Stimulated activated memory B cell treated with anti-CD40 and anti-IgM and Interleukin-4, amounts not matched to agents 10 μg/mL and 1 μg/mL and 100 μg/mL, for 72 hours (primary cell): ENCODE data around the gene MYO15B.

ENCODE experiments used
- ATAC-seq: fragments of 150-1000 bp; cut with Tn5 transposase; 2 replicates; pipeline ENCODE4 v1.10.0; 2021
- H3K27ac Mint-ChIP-seq: one replicate; pipeline ENCODE4 v1.8.0; 2022; ENCODE audit warnings: mild to moderate bottlenecking, mixed read lengths
- H3K27me3 Mint-ChIP-seq: one replicate; pipeline ENCODE4 v1.8.0; 2022; ENCODE audit warnings: mixed read lengths
- H3K36me3 Mint-ChIP-seq: one replicate; pipeline ENCODE4 v1.8.0; 2022; ENCODE audit warnings: mixed read lengths
- H3K4me1 Mint-ChIP-seq: one replicate; pipeline ENCODE4 v1.8.0; 2022; ENCODE audit warnings: mixed read lengths
- H3K4me3 Mint-ChIP-seq: one replicate; pipeline ENCODE4 v1.8.0; 2022; ENCODE audit warnings: mild to moderate bottlenecking, moderate library complexity, mixed read lengths
- H3K9me3 Mint-ChIP-seq: one replicate; pipeline ENCODE4 v1.8.0; 2022; ENCODE audit warnings: mixed read lengths

Gene MYO15B

GRCh38 chr17:75658237-75658636 is 70.6 kb downstream of the MYO15B start:
- ATAC-seq: no peak
- H3K27me3 Mint-ChIP-seq: no peaks in the 10 kb centered on the region
- H3K4me3 Mint-ChIP-seq: no peak overlapping the region
- H3K9me3 Mint-ChIP-seq: no peaks in the 10 kb centered on the region
- peaks cover 11% of the 10 kb centered on the region for H3K4me1 Mint-ChIP-seq
- peaks cover 22% of the 10 kb centered on the region for H3K36me3 Mint-ChIP-seq
- no peak overlapping the region for H3K27ac Mint-ChIP-seq

GRCh38 chr17:75661531-75661930 is 73.9 kb downstream of the MYO15B start:
- H3K27ac Mint-ChIP-seq: no peak overlapping the region
- no peaks in the 10 kb centered on the region for H3K9me3 Mint-ChIP-seq
- H3K27me3 Mint-ChIP-seq: no peaks in the 10 kb centered on the region
- peaks cover 13% of the 10 kb centered on the region for H3K36me3 Mint-ChIP-seq
- no peak for ATAC-seq
- no peak overlapping the region for H3K4me3 Mint-ChIP-seq
- peaks cover 28% of the 10 kb centered on the region for H3K4me1 Mint-ChIP-seq

GRCh38 chr17:75662511-75662910 is 74.9 kb downstream of the MYO15B start:
- H3K4me1 Mint-ChIP-seq: peaks cover 28% of the 10 kb centered on the region
- no peaks in the 10 kb centered on the region for H3K9me3 Mint-ChIP-seq
- H3K27me3 Mint-ChIP-seq: no peaks in the 10 kb centered on the region
- no peak overlapping the region for H3K4me3 Mint-ChIP-seq
- no peak for ATAC-seq
- peak overlapping the region; percentile 48 for H3K27ac Mint-ChIP-seq
- H3K36me3 Mint-ChIP-seq: peaks cover 7% of the 10 kb centered on the region

GRCh38 chr17:75664099-75664549 is 76.5 kb downstream of the MYO15B start:
- Mint-ChIP-seq H3K27me3 (no peaks in the 10 kb centered on the region), H3K9me3 (no peaks in the 10 kb centered on the region), H3K4me3 (peak overlapping the region; percentile 38), H3K36me3 (peaks cover 15% of the 10 kb centered on the region), H3K4me1 (peaks cover 36% of the 10 kb centered on the region), H3K27ac (no peak overlapping the region)
- peak; percentile 94 for ATAC-seq

GRCh38 chr17:75665981-75666380 is 78.4 kb downstream of the MYO15B start:
- Mint-ChIP-seq H3K27me3 (no peaks in the 10 kb centered on the region), H3K9me3 (no peaks in the 10 kb centered on the region), H3K36me3 (peaks cover 23% of the 10 kb centered on the region), H3K4me1 (peaks cover 43% of the 10 kb centered on the region), H3K27ac (no peak overlapping the region), H3K4me3 (peak overlapping the region; percentile 41)
- ATAC-seq: no peak

GRCh38 chr17:75666959-75667790 is 79.6 kb downstream of the MYO15B start, which contains the start of the genes RECQL5 and SAP30BP:
Gene RECQL5, minus strand, starts transcription at chr17:75667154. Its CDS starts 597 bp downstream, at chr17:75666557.
Gene SAP30BP, plus strand, starts transcription at chr17:75667338. Its CDS starts 35 bp downstream, at chr17:75667373.
- H3K27me3 Mint-ChIP-seq: no peaks in the 10 kb centered on the region
- peaks cover 29% of the 10 kb centered on the region for H3K36me3 Mint-ChIP-seq
- peaks cover 47% of the 10 kb centered on the region for H3K4me1 Mint-ChIP-seq
- H3K4me3 Mint-ChIP-seq: peak within 1 kb of the TSS; percentile 41
- ATAC-seq: peak; percentile 90
- no peaks in the 10 kb centered on the region for H3K9me3 Mint-ChIP-seq
- H3K27ac Mint-ChIP-seq: no peak within 1 kb of the TSS

GRCh38 chr17:75667825-75668224 is 80.2 kb downstream of the MYO15B start:
- peaks cover 23% of the 10 kb centered on the region for H3K36me3 Mint-ChIP-seq
- H3K4me1 Mint-ChIP-seq: peaks cover 43% of the 10 kb centered on the region
- H3K27ac Mint-ChIP-seq: no peak overlapping the region
- no peaks in the 10 kb centered on the region for H3K27me3 Mint-ChIP-seq
- no peaks in the 10 kb centered on the region for H3K9me3 Mint-ChIP-seq
- no peak overlapping the region for H3K4me3 Mint-ChIP-seq
- no peak for ATAC-seq

- no peaks in the 10 kb centered on the region for H3K27me3 Mint-ChIP-seq
- peaks cover 43% of the 10 kb centered on the region for H3K4me1 Mint-ChIP-seq
- H3K9me3 Mint-ChIP-seq: no peaks in the 10 kb centered on the region
- ATAC-seq: no peak
- H3K36me3 Mint-ChIP-seq: peaks cover 23% of the 10 kb centered on the region
- no peak overlapping the region for H3K27ac Mint-ChIP-seq
- H3K4me3 Mint-ChIP-seq: no peak overlapping the region
Observed at GRCh38 chr17:75668489-75668888, 80.9 kb downstream of the MYO15B start.

GRCh38 chr17:75670868-75671267 is 83.3 kb downstream of the MYO15B start:
- Mint-ChIP-seq H3K4me1 (peaks cover 32% of the 10 kb centered on the region), H3K36me3 (peaks cover 23% of the 10 kb centered on the region), H3K9me3 (no peaks in the 10 kb centered on the region), H3K27ac (no peak overlapping the region), H3K27me3 (no peaks in the 10 kb centered on the region), H3K4me3 (no peak overlapping the region)
- no peak for ATAC-seq

GRCh38 chr17:75672011-75672410 is 84.4 kb downstream of the MYO15B start:
- Mint-ChIP-seq H3K4me3 (no peak overlapping the region), H3K4me1 (peaks cover 28% of the 10 kb centered on the region), H3K27ac (no peak overlapping the region), H3K27me3 (no peaks in the 10 kb centered on the region), H3K36me3 (peaks cover 23% of the 10 kb centered on the region), H3K9me3 (no peaks in the 10 kb centered on the region)
- ATAC-seq: no peak

GRCh38 chr17:75673487-75673886 is 85.9 kb downstream of the MYO15B start:
- Mint-ChIP-seq H3K36me3 (peaks cover 21% of the 10 kb centered on the region), H3K27ac (no peak overlapping the region), H3K9me3 (no peaks in the 10 kb centered on the region), H3K4me3 (no peak overlapping the region), H3K4me1 (peaks cover 29% of the 10 kb centered on the region), H3K27me3 (no peaks in the 10 kb centered on the region)
- ATAC-seq: no peak
